Brain pericyte (primary cell): ENCODE results near the gene SHLD1.

ENCODE experiments used
- DNase-seq: peaks from one replicate; pipeline ENCODE4 v3.0.0-alpha.2; 2012; ENCODE audit warnings: low read depth, low spot score

Gene SHLD1

GRCh38 chr20:5818346-5818681, 68.1 kb downstream of the SHLD1 start:
- DNase-seq, result no peak

GRCh38 chr20:5820738-5821137, 70.5 kb downstream of the SHLD1 start:
- DNase-seq, result no peak

GRCh38 chr20:5821627-5822215, 71.5 kb downstream of the SHLD1 start:
- DNase-seq, result no peak

- no peak for DNase-seq
Observed at GRCh38 chr20:5822569-5822968, 72.4 kb downstream of the SHLD1 start.

GRCh38 chr20:5825130-5825719, 75.0 kb downstream of the SHLD1 start:
- no peak for DNase-seq

GRCh38 chr20:5827098-5827853, 77.1 kb downstream of the SHLD1 start:
- DNase-seq, result no peak

- no peak for DNase-seq
Observed at GRCh38 chr20:5827861-5828260, 77.7 kb downstream of the SHLD1 start.

GRCh38 chr20:5829241-5829809, 79.1 kb downstream of the SHLD1 start:
- DNase-seq, result no peak

- no peak for DNase-seq
Observed at GRCh38 chr20:5831539-5832237, 81.5 kb downstream of the SHLD1 start.

- DNase-seq, result no peak
Observed at GRCh38 chr20:5833309-5833941, 83.2 kb downstream of the SHLD1 start.

GRCh38 chr20:5834436-5835005, 84.3 kb downstream of the SHLD1 start:
- no peak for DNase-seq

- no peak for DNase-seq
Observed at GRCh38 chr20:5835321-5835821, 85.2 kb downstream of the SHLD1 start.

GRCh38 chr20:5835871-5836270, 85.7 kb downstream of the SHLD1 start:
- peak; percentile 15 for DNase-seq

GRCh38 chr20:5836569-5836968, 86.4 kb downstream of the SHLD1 start:
- no peak for DNase-seq

GRCh38 chr20:5840411-5841002, 90.3 kb downstream of the SHLD1 start:
- DNase-seq, result no peak

- no peak for DNase-seq
Observed at GRCh38 chr20:5841522-5841921, 91.3 kb downstream of the SHLD1 start.

- no peak for DNase-seq
Observed at GRCh38 chr20:5842465-5842864, 92.3 kb downstream of the SHLD1 start.

- DNase-seq, result no peak
Observed at GRCh38 chr20:5843054-5843592, 92.9 kb downstream of the SHLD1 start.

GRCh38 chr20:5844063-5844681, 94.0 kb downstream of the SHLD1 start:
- peak; percentile 54 for DNase-seq
